B cell (primary cell): Measurements from ENCODE around the gene ARTN. TPM values are rescaled to one million over a fixed set of nuclear protein-coding genes. Genes with fewer than 3 reads are reported as not detected.

Experiments
- ATAC-seq: fragments of 200-7000 bp; cut with Tn5 transposase; one replicate; pipeline ENCODE4 v1.10.0; 2021; ENCODE audit warnings: low read depth, mild to moderate bottlenecking, moderate number of reproducible peaks, moderate library complexity
- CTCF ChIA-PET: fragments of 350-600 bp; sonication (Branson Sonifier 250); formaldehyde crosslinking; loops from one replicate; lab custom pipeline; 2021; ENCODE audit warnings: antibody characterized with exemption, inconsistent platforms; lab: Charles Lee
- POLR2A ChIA-PET: fragments of 350-600 bp; sonication (Branson Sonifier 250); formaldehyde crosslinking; loops from one replicate; lab custom pipeline; 2021; ENCODE audit warnings: antibody characterized with exemption; lab: Charles Lee
- DNase-seq: peaks from one replicate; pipeline ENCODE4 v3.0.0; 2013
- H2AFZ ChIP-seq: 2 replicates; pipeline ENCODE4 v1.6.1; 2012; ENCODE audit warnings: mild to moderate bottlenecking, low read depth, low read length; ENCODE audit not compliant: insufficient read depth, poor library complexity, severe bottlenecking
- H3K27ac ChIP-seq, 2 donors: 1 replicate in 1 of 2; 2 replicates in 1 of 2; pipeline ENCODE4 v1.5.1; 2012 to 2013; ENCODE audit warnings: low read length in 2 of 2, mild to moderate bottlenecking in 2 of 2, moderate library complexity in 1 of 2
- H3K27me3 ChIP-seq, 4 experiments: fragments of 200-600 bp in 1 of 4; sonication (generic) in 1 of 4; replicated peaks in 1 of 4; 1 replicate in 2 of 4; 2 replicates in 2 of 4; pipeline versions ENCODE4 v1.6.1 to v1.7.0; 2013 to 2016; ENCODE audit warnings: low read length in 3 of 4, mild to moderate bottlenecking in 2 of 4, mixed read lengths in 1 of 4, moderate library complexity in 1 of 4; ENCODE audit not compliant: insufficient read depth in 4 of 4, control insufficient read depth in 3 of 4; ENCODE audit errors: control extremely low read depth in 1 of 4
- H3K36me3 ChIP-seq, 2 experiments: replicated peaks in 1 of 2; 1 replicate in 1 of 2; 2 replicates in 1 of 2; pipeline versions ENCODE4 v1.6.1 to v1.7.1; 2013; ENCODE audit warnings: low read length in 1 of 2; ENCODE audit not compliant: insufficient read depth in 2 of 2, control insufficient read depth in 1 of 2; ENCODE audit errors: control extremely low read depth in 1 of 2, extremely low read depth in 1 of 2
- H3K4me1 ChIP-seq, 2 donors: fragments of 200-600 bp in 1 of 2; sonication (generic) in 1 of 2; 1 replicate in 1 of 2; 2 replicates in 1 of 2; pipeline versions ENCODE4 v1.5.1 to v1.6.1; 2013 to 2017; ENCODE audit warnings: low read length in 2 of 2; ENCODE audit not compliant: control insufficient read depth in 2 of 2, insufficient read depth in 2 of 2
- H3K4me2 ChIP-seq: replicated peaks from 2 replicates; pipeline ENCODE3; 2012; ENCODE audit warnings: mild to moderate bottlenecking, low read depth, low read length; ENCODE audit not compliant: poor library complexity, severe bottlenecking
- H3K4me3 ChIP-seq, 5 experiments: fragments of 200-600 bp in 1 of 5; sonication (generic) in 1 of 5; 1 replicate in 3 of 5; 2 replicates in 2 of 5; pipeline versions ENCODE4 v1.5.1 to v1.7.0; 2011 to 2016; ENCODE audit warnings: low read length in 4 of 5, mild to moderate bottlenecking in 4 of 5, low read depth in 2 of 5, control low read depth in 1 of 5, moderate library complexity in 1 of 5; ENCODE audit not compliant: insufficient read depth in 1 of 5; ENCODE audit errors: control extremely low read depth in 1 of 5, extremely low read depth in 1 of 5
- H3K79me2 ChIP-seq: fragments of 200-600 bp; sonication (generic); one replicate; pipeline ENCODE4 v1.6.0; 2016; ENCODE audit warnings: low read length; ENCODE audit not compliant: control insufficient read depth, insufficient read depth
- H3K9ac ChIP-seq: fragments of 200-600 bp; sonication (generic); 2 replicates; pipeline ENCODE4 v1.6.1; 2017; ENCODE audit warnings: mild to moderate bottlenecking, low read length, moderate library complexity
- H3K9me3 ChIP-seq, 3 donors: one replicate each; pipeline versions ENCODE4 v1.6.1 to v1.7.1; 2013; ENCODE audit warnings: low read length in 2 of 3; ENCODE audit not compliant: control insufficient read depth in 2 of 3, insufficient read depth in 1 of 3; ENCODE audit errors: control extremely low read depth in 1 of 3
- H4K20me1 ChIP-seq: 2 replicates; pipeline ENCODE4 v1.6.0; 2012; ENCODE audit warnings: mild to moderate bottlenecking, low read length; ENCODE audit not compliant: insufficient read depth, control insufficient read depth, poor library complexity, severe bottlenecking
- H3K27ac Mint-ChIP-seq: one replicate; pipeline ENCODE4 v1.8.0; 2021; ENCODE audit warnings: mixed read lengths
- H3K27me3 Mint-ChIP-seq: one replicate; pipeline ENCODE4 v1.8.0; 2021; ENCODE audit warnings: mixed read lengths
- H3K4me1 Mint-ChIP-seq: one replicate; pipeline ENCODE4 v1.8.0; 2021; ENCODE audit warnings: mixed read lengths
- H3K4me3 Mint-ChIP-seq: one replicate; pipeline ENCODE4 v1.8.0; 2021; ENCODE audit warnings: mixed read lengths
- H3K9me3 Mint-ChIP-seq: one replicate; pipeline ENCODE4 v1.8.0; 2022; ENCODE audit warnings: mixed read lengths; ENCODE audit not compliant: insufficient read depth
- CTCF ChIP-seq: fragments of 200-600 bp; IDR thresholded peaks from one replicate; pipeline ENCODE4 v1.8.0; 2022; ENCODE audit warnings: antibody characterized with exemption, mild to moderate bottlenecking
- EZH2 ChIP-seq: IDR thresholded peaks from 2 replicates; pipeline ENCODE4 v1.6.1; 2012; ENCODE audit warnings: borderline replicate concordance, low read depth, mild to moderate bottlenecking, moderate library complexity, low read length; ENCODE audit not compliant: insufficient read depth, poor library complexity, severe bottlenecking
- WGBS: methylation state at CpG from one replicate; pipeline ENCODE4 v1.1.5; 2013; ENCODE audit warnings: missing lambda C conversion rate; ENCODE audit not compliant: insufficient coverage; 5-methylcytosine and 5-hydroxymethylcytosine counted together
- intact Hi-C: fragments of 100-400 bp; cut with micrococcal nuclease; formaldehyde crosslinking; loops from one replicate; pipeline ENCODE4 v1.10.0; 2022
- polyA plus RNA-seq: library from polyadenylated mRNA; depleted of rRNA; stranded (reverse); fragments of >200 nt; gene quantifications from 2 replicates; pipeline ENCODE4 v1.2.3, GENCODE V29; 2012
- total RNA-seq, 2 donors: library from RNA; stranded (reverse); fragments of 120-200 nt in 1 of 2; gene quantifications; 1 replicate in 1 of 2; 2 replicates in 1 of 2; pipeline versions ENCODE4 v1.2.3 to v1.2.4, GENCODE V29; 2013 to 2022

ARTN gene
- total and polyA plus RNA-seq, 2 donors (not counting 1 experiment from before 2014, with no cell fraction given) = 0.13 to 0.64 TPM

GRCh38 chr1:43978551-43979260 lies 45.1 kb downstream of the ARTN start, which contains the start of gene B4GALT2:
Gene B4GALT2, plus strand, starts transcription at chr1:43979210. Its CDS starts 1,951 bp downstream, at chr1:43981161.
- TF ChIP-seq CTCF (no peak), EZH2 (no peak)
- Histone ChIP-seq H3K9ac (peak within 1 kb of the TSS; percentile 63), H3K79me2 (peaks cover 16% of the 10 kb centered on the region), H4K20me1 (peaks cover 40% of the 10 kb centered on the region), H2AFZ (peak within 1 kb of the TSS; percentile 77), H3K4me1 (peaks cover 37 to 66% of the 10 kb centered on the region in 2 donors), H3K4me3 (peak within 1 kb of the TSS in 4 of 5 experiments; percentile 26 to 63 (median 48)), H3K4me2 (peak within 1 kb of the TSS; percentile 90), H3K36me3 (peaks cover 0 to 23% of the 10 kb centered on the region in 2 experiments), H3K9me3 (no peaks in the 10 kb centered on the region), H3K27me3 (no peaks in the 10 kb centered on the region), H3K27ac (no peak within 1 kb of the TSS)
- ChIA-PET CTCF (no interaction called here), POLR2A (no interaction called here)
- Mint-ChIP-seq H3K9me3 (no peaks in the 10 kb centered on the region), H3K27ac (peak within 1 kb of the TSS; percentile 69), H3K4me3 (peak within 1 kb of the TSS; percentile 97), H3K4me1 (peaks cover 63% of the 10 kb centered on the region), H3K27me3 (no peaks in the 10 kb centered on the region)
- 8% methylated on average over 54 of the region's 54 CpGs for WGBS
- intact Hi-C loops = loop anchor here (10.0 kb wide), 2 partner anchors 274 to 1524 kb away; partner anchors contain the start of genes PPCS, ST3GAL3 and ZMYND12
- DNase-seq (peak; percentile 51), ATAC-seq (no peak)

GRCh38 chr1:43979261-43979527 lies 45.6 kb downstream of the ARTN start:
- Histone ChIP-seq H3K36me3 (peaks cover 0 to 23% of the 10 kb centered on the region in 2 experiments), H4K20me1 (peaks cover 40% of the 10 kb centered on the region), H3K79me2 (peaks cover 16% of the 10 kb centered on the region), H3K4me3 (peak overlapping the region in 4 of 5 experiments; percentile 26 to 63 (median 48)), H2AFZ (peak overlapping the region; percentile 77), H3K4me1 (peaks cover 32 to 62% of the 10 kb centered on the region in 2 donors), H3K4me2 (peak overlapping the region; percentile 90), H3K27me3 (no peaks in the 10 kb centered on the region), H3K9me3 (no peaks in the 10 kb centered on the region), H3K27ac (no peak overlapping the region), H3K9ac (peak overlapping the region; percentile 63)
- DNase-seq (no peak), ATAC-seq (no peak)
- under 1% methylated on average over 45 of the region's 45 CpGs for WGBS
- no peaks in the 10 kb centered on the region for H3K27me3 Mint-ChIP-seq
- H3K4me1 Mint-ChIP-seq = peaks cover 58% of the 10 kb centered on the region
- no peak overlapping the region for H3K27ac Mint-ChIP-seq
- ChIA-PET CTCF (no interaction called here), POLR2A (interaction anchor here (0.6 kb wide), 1 partner anchor 9 kb away, joined by 4 read pairs; the partner anchor contains the start of gene DPH2)
- intact Hi-C loops = loop anchor here (10.0 kb wide), 2 partner anchors 274 to 1524 kb away; partner anchors contain the start of genes PPCS, ST3GAL3 and ZMYND12
- TF ChIP-seq EZH2 (no peak), CTCF (no peak)
- H3K9me3 Mint-ChIP-seq = no peaks in the 10 kb centered on the region
- no peak overlapping the region for H3K4me3 Mint-ChIP-seq
